ENCODE results near the gene CCDC85C.

DNA sequence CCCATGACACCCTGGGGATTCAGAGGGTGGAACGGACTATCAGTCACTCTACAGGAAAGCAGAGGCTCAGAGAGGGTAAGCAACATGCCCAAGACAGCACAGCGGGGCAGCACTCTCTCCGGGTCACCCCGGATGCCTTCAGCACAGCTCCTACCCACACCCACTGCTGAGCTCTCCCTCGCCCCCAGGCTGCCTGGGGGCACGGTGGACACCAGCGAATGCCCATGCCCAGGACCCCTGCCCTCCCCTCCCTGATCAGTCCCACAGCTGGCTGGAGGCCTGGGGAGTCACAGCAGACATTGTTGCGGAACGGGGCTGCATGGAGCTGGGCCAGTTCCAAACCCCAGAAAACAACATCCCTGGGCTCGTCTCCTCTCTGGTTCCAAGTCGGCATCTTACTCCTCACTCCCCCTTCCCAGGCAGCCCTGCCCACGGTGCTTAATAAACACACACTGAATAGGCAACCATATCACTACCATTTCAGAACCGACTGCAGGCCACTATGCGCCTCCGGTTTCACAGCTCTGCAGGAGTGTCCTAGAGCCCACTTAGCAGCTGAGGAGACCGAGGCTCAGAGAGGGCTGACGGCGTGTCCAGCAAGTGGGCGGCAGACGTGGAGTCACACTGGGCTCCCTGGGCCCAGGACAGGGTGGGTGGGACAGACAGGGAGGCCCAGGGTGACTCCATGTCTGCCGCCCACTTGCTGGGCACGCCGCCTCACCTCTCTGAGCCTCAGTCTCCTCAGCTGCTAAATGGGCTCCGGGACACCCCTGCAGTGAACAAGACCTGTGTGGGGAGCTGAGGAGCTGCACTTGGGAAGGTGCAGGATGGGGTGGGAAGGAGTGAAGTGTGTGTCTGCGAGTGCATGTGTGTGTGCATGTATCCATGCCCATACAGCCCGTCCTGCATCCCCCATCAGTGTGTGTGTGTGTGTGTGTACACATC lies 27.0 kb downstream of the CCDC85C start:
- TF ChIP-seq CREB1 (IDR thresholded peaks at IDR 0.05; ENCODE audit: low read depth) (no peak), TAF1 (IDR thresholded peaks at IDR 0.05; ENCODE audit: low read depth) (no peak), ZBTB7A (IDR thresholded peaks at IDR 0.05; ENCODE audit: low read depth) (no peak), YY1 (IDR thresholded peaks at IDR 0.05; ENCODE audit: low read depth) (no peak)
